ENCODE measurements around the gene KIF7.

Gene KIF7

DNA sequence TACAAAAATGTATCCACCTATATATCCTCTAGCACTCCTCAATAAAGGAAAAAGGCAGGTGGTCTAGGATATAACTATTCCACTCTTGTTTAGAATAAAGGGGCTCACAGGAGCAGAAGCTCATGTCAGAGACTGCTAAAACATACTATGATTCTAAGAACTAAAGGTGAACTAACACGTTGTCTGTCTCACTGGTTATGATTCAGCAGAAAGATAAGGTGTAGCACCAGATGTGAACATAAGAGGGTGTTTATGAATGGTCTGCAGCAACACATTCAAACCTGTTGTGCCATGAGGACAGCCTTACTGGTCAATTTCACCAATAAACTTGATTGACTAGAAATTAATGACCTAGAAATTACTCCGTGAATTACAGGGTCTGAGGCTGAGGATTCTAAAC, 30.7 kb upstream of the KIF7 start:
- H3K4me3 ChIP-seq (ENCODE audit: low read depth, low read length, poor library complexity, severe bottlenecking) = no peak overlapping the region
- no peaks in the 10 kb centered on the region for H3K79me2 ChIP-seq (ENCODE audit: insufficient read depth, low read length)
- H3K9ac ChIP-seq (ENCODE audit: low read length) = no peak overlapping the region
- H4K20me1 ChIP-seq (ENCODE audit: insufficient read depth, low read length) = no peaks in the 10 kb centered on the region
- no peaks in the 10 kb centered on the region for H3K9me2 ChIP-seq (ENCODE audit: low read depth, low read length)
- H3K27ac ChIP-seq (ENCODE audit: low read depth, low read length, poor library complexity, severe bottlenecking) = no peak overlapping the region
- TF ChIP-seq CTCF (IDR thresholded peaks at IDR 0.05; ENCODE audit: low read length) (no peak), EZH2 (IDR thresholded peaks at IDR 0.05; ENCODE audit: borderline replicate concordance, low read length) (no peak)
- H3K27me3 ChIP-seq (ENCODE audit: insufficient read depth, low read length) = no peaks in the 10 kb centered on the region
- H3F3A ChIP-seq (ENCODE audit: insufficient read depth, low read length) = no peaks in the 10 kb centered on the region
- no peak overlapping the region for H3K4me2 ChIP-seq (ENCODE audit: low read length)
- peaks cover 6% of the 10 kb centered on the region for H3K4me1 ChIP-seq (ENCODE audit: insufficient read depth, low read length, severe bottlenecking)
- H2AFZ ChIP-seq (ENCODE audit: low read length) = no peak overlapping the region
- H3K9me3 ChIP-seq (ENCODE audit: low read length) = no peaks in the 10 kb centered on the region
- no peaks in the 10 kb centered on the region for H3K36me3 ChIP-seq (ENCODE audit: insufficient read depth, low read length)

GRCh38 chr15:89681146-89681545, 25.9 kb upstream of the KIF7 start:
- TF ChIP-seq CTCF (IDR thresholded peaks at IDR 0.05; ENCODE audit: low read length) (no peak), EZH2 (IDR thresholded peaks at IDR 0.05; ENCODE audit: borderline replicate concordance, low read length) (no peak)
- Histone ChIP-seq H3K9me3 (ENCODE audit: low read length) (no peaks in the 10 kb centered on the region), H2AFZ (ENCODE audit: low read length) (no peak overlapping the region), H3K36me3 (ENCODE audit: insufficient read depth, low read length) (no peaks in the 10 kb centered on the region), H3K4me1 (ENCODE audit: insufficient read depth, low read length, severe bottlenecking) (no peaks in the 10 kb centered on the region), H3K79me2 (ENCODE audit: insufficient read depth, low read length) (no peaks in the 10 kb centered on the region), H4K20me1 (ENCODE audit: insufficient read depth, low read length) (no peaks in the 10 kb centered on the region), H3K27ac (ENCODE audit: low read depth, low read length, poor library complexity, severe bottlenecking) (no peak overlapping the region), H3K9me2 (ENCODE audit: low read depth, low read length) (no peaks in the 10 kb centered on the region), H3K4me3 (ENCODE audit: low read depth, low read length, poor library complexity, severe bottlenecking) (no peak overlapping the region), H3K4me2 (ENCODE audit: low read length) (no peak overlapping the region), H3F3A (ENCODE audit: insufficient read depth, low read length) (no peaks in the 10 kb centered on the region), H3K27me3 (ENCODE audit: insufficient read depth, low read length) (no peaks in the 10 kb centered on the region), H3K9ac (ENCODE audit: low read length) (no peak overlapping the region)

DNA sequence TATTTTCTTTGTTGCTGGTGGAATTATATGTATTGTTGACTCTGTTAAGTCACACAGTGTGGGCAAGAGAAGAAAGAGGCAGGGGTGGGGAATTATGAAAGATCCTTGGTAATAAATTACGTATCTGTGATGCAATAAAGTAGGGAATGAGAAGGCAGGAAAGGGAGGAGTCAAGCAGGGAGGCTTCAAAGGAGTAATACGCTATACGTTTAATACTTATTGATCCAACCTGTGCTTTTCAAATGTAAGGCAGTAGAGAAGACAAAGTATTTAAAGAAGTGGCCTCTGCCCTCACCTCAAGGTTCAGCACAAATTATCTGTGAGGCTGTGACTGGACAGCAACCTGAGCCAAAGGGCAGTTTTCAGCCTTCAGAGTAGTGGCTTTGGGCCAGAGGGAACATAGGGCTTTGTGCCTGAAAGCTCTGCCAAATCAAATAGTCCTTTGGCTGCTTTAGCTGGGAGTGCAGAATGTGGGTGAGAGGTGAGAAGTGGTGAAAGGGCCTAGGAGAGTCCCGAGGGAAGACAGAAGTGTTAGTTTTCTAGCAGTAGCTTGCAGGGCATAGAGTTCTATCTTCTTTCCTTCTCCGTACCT, 25.1 kb upstream of the KIF7 start:
- no peak overlapping the region for H3K4me2 ChIP-seq (ENCODE audit: low read length)
- no peak overlapping the region for H2AFZ ChIP-seq (ENCODE audit: low read length)
- no peaks in the 10 kb centered on the region for H3K9me3 ChIP-seq (ENCODE audit: low read length)
- no peaks in the 10 kb centered on the region for H4K20me1 ChIP-seq (ENCODE audit: insufficient read depth, low read length)
- TF ChIP-seq EZH2 (IDR thresholded peaks at IDR 0.05; ENCODE audit: borderline replicate concordance, low read length) (no peak), CTCF (IDR thresholded peaks at IDR 0.05; ENCODE audit: low read length) (no peak)
- no peaks in the 10 kb centered on the region for H3K79me2 ChIP-seq (ENCODE audit: insufficient read depth, low read length)
- no peaks in the 10 kb centered on the region for H3K27me3 ChIP-seq (ENCODE audit: insufficient read depth, low read length)
- H3K9me2 ChIP-seq (ENCODE audit: low read depth, low read length) = no peaks in the 10 kb centered on the region
- no peak overlapping the region for H3K4me3 ChIP-seq (ENCODE audit: low read depth, low read length, poor library complexity, severe bottlenecking)
- H3K4me1 ChIP-seq (ENCODE audit: insufficient read depth, low read length, severe bottlenecking) = no peaks in the 10 kb centered on the region
- no peak overlapping the region for H3K9ac ChIP-seq (ENCODE audit: low read length)
- no peaks in the 10 kb centered on the region for H3F3A ChIP-seq (ENCODE audit: insufficient read depth, low read length)
- H3K36me3 ChIP-seq (ENCODE audit: insufficient read depth, low read length) = no peaks in the 10 kb centered on the region
- no peak overlapping the region for H3K27ac ChIP-seq (ENCODE audit: low read depth, low read length, poor library complexity, severe bottlenecking)

All from OCI-LY1 (cell line).